Activated CD4-positive, alpha-beta T cell treated with anti-CD3 and anti-CD28 coated beads, Interleukin-2, amount 50 U/mL, for 24 hours (primary cell): ENCODE data around the gene OSBPL9.

Source experiments
- DNase-seq, 2 donors: peaks; one replicate each; pipeline ENCODE4 v3.0.0-alpha.2; 2020; ENCODE audit warnings: low read depth in 1 of 2, low spot score in 1 of 2

OSBPL9 gene

GRCh38 chr1:51734896-51735745, 118.2 kb downstream of the OSBPL9 start:
- DNase-seq = no peak

GRCh38 chr1:51735746-51736254, 118.9 kb downstream of the OSBPL9 start:
- no peak for DNase-seq

- no peak for DNase-seq
Observed at GRCh38 chr1:51736702-51737101, 119.8 kb downstream of the OSBPL9 start.

GRCh38 chr1:51738681-51739080, 121.8 kb downstream of the OSBPL9 start:
- no peak for DNase-seq

GRCh38 chr1:51740652-51741051, 123.8 kb downstream of the OSBPL9 start:
- DNase-seq = no peak

- no peak for DNase-seq
Observed at GRCh38 chr1:51741121-51741681, 124.3 kb downstream of the OSBPL9 start.

- no peak for DNase-seq
Observed at GRCh38 chr1:51744506-51745303, 127.8 kb downstream of the OSBPL9 start.

GRCh38 chr1:51745304-51745570, 128.3 kb downstream of the OSBPL9 start:
- DNase-seq = no peak

GRCh38 chr1:51749151-51749550, 132.3 kb downstream of the OSBPL9 start:
- no peak for DNase-seq

- no peak for DNase-seq
Observed at GRCh38 chr1:51750218-51750617, 133.3 kb downstream of the OSBPL9 start.

GRCh38 chr1:51750729-51751128, 133.8 kb downstream of the OSBPL9 start:
- DNase-seq = no peak

GRCh38 chr1:51752073-51752948, 135.4 kb downstream of the OSBPL9 start:
- no peak for DNase-seq

GRCh38 chr1:51753969-51754368, 137.1 kb downstream of the OSBPL9 start:
- DNase-seq = no peak

GRCh38 chr1:51754666-51755065, 137.8 kb downstream of the OSBPL9 start:
- no peak for DNase-seq

- DNase-seq = no peak
Observed at GRCh38 chr1:51755437-51755836, 138.5 kb downstream of the OSBPL9 start.

- DNase-seq = no peak
Observed at GRCh38 chr1:51756290-51756689, 139.4 kb downstream of the OSBPL9 start.

GRCh38 chr1:51758310-51758709, 141.4 kb downstream of the OSBPL9 start:
- DNase-seq = no peak

- no peak for DNase-seq
Observed at GRCh38 chr1:51760872-51761271, 144.0 kb downstream of the OSBPL9 start.

- DNase-seq = no peak
Observed at GRCh38 chr1:51761351-51761750, 144.5 kb downstream of the OSBPL9 start.

- DNase-seq = no peak
Observed at GRCh38 chr1:51768971-51769588, 152.2 kb downstream of the OSBPL9 start.

- DNase-seq = no peak
Observed at GRCh38 chr1:51776408-51776807, 159.5 kb downstream of the OSBPL9 start.
